NCI-H128 (cell line): ENCODE measurements around the gene LLGL2.
"Not testable (repeated sequence)": the region's sequence is repeated elsewhere in the genome, so short reads cannot be mapped to it uniquely, and the experiment has no call there.

Experiments
- DNase-seq: peaks from one replicate; lab custom pipeline; 2025; ENCODE audit not compliant: unreplicated experiment; lab: John Stamatoyannopoulos, UW

Gene LLGL2

GRCh38 chr17:75589012-75589918 lies 63.8 kb downstream of the LLGL2 start:
- peak; percentile 53 for DNase-seq

- DNase-seq: no peak
These were observed 64.4 kb downstream of the LLGL2 start for GRCh38 chr17:75589919-75590303.

GRCh38 chr17:75590314-75590761 lies 64.8 kb downstream of the LLGL2 start:
- DNase-seq: no peak

- DNase-seq: no peak
These were observed 65.6 kb downstream of the LLGL2 start for GRCh38 chr17:75590849-75591721.

GRCh38 chr17:75591722-75592302 lies 66.3 kb downstream of the LLGL2 start:
- no peak for DNase-seq

GRCh38 chr17:75592348-75593020 lies 67.0 kb downstream of the LLGL2 start:
- DNase-seq: no peak

- not testable (repeated sequence) for DNase-seq
These were observed 67.9 kb downstream of the LLGL2 start for GRCh38 chr17:75593430-75593829.

- no peak for DNase-seq
These were observed 69.2 kb downstream of the LLGL2 start for GRCh38 chr17:75594499-75595283.

GRCh38 chr17:75595284-75595919 lies 69.9 kb downstream of the LLGL2 start:
- no peak for DNase-seq

- no peak for DNase-seq
These were observed 70.4 kb downstream of the LLGL2 start for GRCh38 chr17:75595920-75596313.

GRCh38 chr17:75596320-75597087 lies 71.0 kb downstream of the LLGL2 start:
- no peak for DNase-seq

GRCh38 chr17:75601057-75601987 lies 75.8 kb downstream of the LLGL2 start:
- DNase-seq: no peak

- DNase-seq: no peak
These were observed 77.1 kb downstream of the LLGL2 start for GRCh38 chr17:75602644-75603043.

- DNase-seq: no peak
These were observed 77.6 kb downstream of the LLGL2 start for GRCh38 chr17:75603123-75603522.

- DNase-seq: no peak
These were observed 78.7 kb downstream of the LLGL2 start for GRCh38 chr17:75604034-75604695.

- DNase-seq: no peak
These were observed 80.3 kb downstream of the LLGL2 start for GRCh38 chr17:75605790-75606189.

- DNase-seq: no peak
These were observed 81.6 kb downstream of the LLGL2 start for GRCh38 chr17:75607086-75607485.
